G401 (cell line): ENCODE measurements around the gene SCFD2. TPM values are rescaled to one million over a fixed set of nuclear protein-coding genes. Genes with fewer than 3 reads are reported as not detected.

Source experiments
- DNase-seq: peaks from one replicate; pipeline ENCODE4 v3.0.0-alpha.2; 2015; ENCODE audit warnings: low spot score
- in situ Hi-C: cut with HindIII; loops from 2 replicates; pipeline ENCODE4 v1.10.0; 2016; ENCODE audit warnings: low sequenced_read_pairs, mixed read lengths
- total RNA-seq: library from RNA; depleted of rRNA; stranded (reverse); fragments of >200 nt; shearing (Covaris generic); gene quantifications from 2 replicates; pipeline ENCODE4 v1.2.3, GENCODE V29; 2014

Gene SCFD2
- total RNA-seq, 1 experiment from 2014 or later: 16.9 TPM

- no peak for DNase-seq
- in situ Hi-C loops: no loop called here
Measured at GRCh38 chr4:52936729-52937128, 429.1 kb downstream of the SCFD2 start.

DNA sequence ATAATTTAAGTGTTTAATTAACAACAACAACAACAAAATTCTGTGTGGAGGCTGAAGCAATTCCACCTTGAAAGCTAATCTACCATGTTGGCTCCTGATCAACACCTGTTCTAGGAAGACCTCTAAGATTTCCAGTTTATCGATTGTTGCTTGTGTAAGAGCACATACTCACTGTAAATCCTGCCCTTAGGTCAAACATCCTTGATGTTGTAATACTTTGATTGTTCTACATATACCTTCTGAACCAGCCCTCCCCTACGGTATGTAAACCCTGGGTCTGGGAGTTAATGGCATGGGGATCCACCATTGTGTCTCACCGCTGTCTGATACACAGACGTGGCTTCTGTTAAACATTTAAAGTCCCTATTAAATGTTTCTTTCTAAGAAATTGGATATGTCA is 430.5 kb downstream of the SCFD2 start:
- in situ Hi-C loops: no loop called here
- no peak for DNase-seq

- no peak for DNase-seq
- in situ Hi-C loops: no loop called here
Measured at GRCh38 chr4:52933738-52934137, 432.1 kb downstream of the SCFD2 start.

GRCh38 chr4:52932591-52933470 is 433.0 kb downstream of the SCFD2 start:
- in situ Hi-C loops: no loop called here
- no peak for DNase-seq

DNA sequence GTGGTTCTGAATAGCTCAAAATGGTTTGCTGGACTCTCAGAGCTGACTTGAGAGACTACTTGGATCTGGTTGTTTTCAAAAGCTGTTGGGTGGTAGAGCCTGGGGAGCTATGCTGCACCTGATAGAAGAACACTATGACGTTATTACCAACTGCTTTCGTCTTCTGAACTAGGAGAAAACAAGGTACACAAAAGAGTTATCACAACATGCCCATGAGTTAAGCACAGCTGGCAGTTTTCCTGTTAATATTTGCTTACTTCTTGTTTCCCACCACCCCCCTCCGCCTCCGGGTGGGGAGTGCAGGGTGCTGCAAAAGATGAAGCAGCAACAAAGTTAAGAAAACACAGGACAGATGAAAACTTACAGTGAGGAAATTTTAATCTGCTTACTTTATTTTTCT is 434.6 kb downstream of the SCFD2 start:
- DNase-seq: no peak
- in situ Hi-C loops: no loop called here

DNA sequence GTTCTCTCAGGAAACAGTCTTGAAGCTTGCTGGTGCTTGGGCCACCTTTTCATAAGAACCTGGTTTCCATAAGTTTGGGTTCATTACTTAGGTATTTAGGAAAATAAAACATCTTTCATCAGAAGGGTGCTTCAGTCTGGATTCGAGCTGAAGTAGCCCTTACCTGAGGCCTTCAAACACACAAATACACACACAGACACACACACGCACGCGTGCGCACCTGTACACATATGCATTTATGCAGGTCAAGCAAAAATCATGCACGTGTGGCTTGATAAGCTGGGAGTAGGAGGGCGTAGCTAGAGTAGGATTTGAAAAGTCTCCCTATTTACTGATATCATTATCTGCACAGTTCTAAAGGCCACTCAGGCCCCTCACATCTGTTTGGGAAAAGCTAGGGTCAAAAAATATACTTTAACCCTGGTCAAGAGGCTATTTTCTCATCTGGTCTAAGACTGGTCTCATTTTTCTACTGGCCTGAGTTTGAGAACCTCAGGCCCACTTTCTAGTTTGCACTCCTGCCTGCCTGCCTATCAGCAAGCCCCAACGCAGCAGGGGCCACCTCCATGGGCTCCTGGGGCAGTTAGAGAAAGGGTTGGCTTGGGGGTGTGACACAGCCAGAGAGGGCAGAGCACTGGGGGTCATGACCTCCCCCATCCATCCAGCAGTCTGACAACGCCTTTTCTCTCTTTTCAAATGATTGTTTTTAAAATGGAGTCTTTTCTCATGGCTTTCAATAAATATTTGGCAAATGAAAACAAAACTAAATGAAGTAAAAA is 439.5 kb downstream of the SCFD2 start:
- in situ Hi-C loops: no loop called here
- no peak for DNase-seq

- DNase-seq: no peak
- in situ Hi-C loops: no loop called here
Measured at GRCh38 chr4:52925531-52925968, 440.3 kb downstream of the SCFD2 start.

DNA sequence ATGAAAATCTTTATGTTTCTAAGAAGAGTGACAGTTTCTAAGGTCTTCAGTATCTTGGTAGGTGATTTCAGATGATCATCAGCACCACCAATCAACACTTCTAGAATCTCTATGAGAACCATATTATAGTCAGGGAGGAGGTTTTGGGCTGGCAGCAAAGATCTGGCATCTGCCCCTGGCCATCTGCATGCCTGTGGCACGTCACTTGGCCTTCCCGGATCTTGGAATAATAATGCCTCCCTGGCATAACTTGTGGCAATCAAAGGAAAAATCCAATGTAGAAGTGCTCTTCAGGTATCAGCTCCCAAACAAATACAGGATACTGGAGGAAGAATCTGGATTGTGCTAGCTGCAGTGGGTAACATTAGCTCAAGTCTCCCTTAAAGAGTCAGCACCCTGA is 446.4 kb downstream of the SCFD2 start:
- DNase-seq: peak; percentile 92
- in situ Hi-C loops: no loop called here

DNA sequence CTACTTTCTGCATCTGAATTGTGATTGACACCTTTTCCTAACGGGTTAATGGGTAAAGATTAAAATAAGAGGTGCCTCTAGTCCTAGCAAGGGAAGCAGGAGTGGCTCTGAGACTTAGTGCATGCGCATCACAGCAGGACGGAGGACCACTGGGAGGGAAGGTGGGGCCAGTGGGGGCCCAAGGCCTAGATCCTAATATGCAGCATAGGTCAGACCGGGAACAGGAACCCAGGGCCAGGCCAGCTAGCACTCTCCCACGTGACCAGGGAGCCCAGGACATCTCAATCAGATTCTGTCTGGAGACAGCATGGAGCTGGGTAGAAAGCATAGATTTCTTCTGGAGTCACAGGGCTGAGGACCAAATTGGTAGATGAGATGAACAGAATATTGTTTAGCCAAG is 448.0 kb downstream of the SCFD2 start:
- in situ Hi-C loops: no loop called here

GRCh38 chr4:52915730-52916300 is 450.0 kb downstream of the SCFD2 start:
- DNase-seq: no peak
- in situ Hi-C loops: no loop called here

More for the DNA sequence above, 448.0 kb downstream of the SCFD2 start:
- DNase-seq: no peak

DNA sequence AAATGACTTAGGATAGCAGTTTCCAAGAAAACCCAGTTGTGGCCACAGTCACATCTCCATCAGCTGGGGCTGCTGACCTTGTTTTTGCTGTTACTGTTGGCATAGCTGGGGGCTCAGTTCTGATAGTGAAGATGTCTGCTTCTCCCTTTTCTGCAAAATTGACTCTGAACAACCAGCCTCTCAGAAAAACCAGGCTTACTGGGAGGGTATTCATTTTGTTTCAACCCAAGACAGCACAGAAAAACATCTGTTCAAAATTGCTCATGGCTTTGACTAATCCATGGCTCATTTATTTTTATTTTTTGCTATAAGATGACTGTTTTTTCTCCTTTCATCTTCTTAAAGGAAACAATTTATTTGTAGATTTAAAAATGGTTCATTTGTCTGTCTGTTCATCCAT is 450.7 kb downstream of the SCFD2 start:
- no peak for DNase-seq
- in situ Hi-C loops: no loop called here

- in situ Hi-C loops: no loop called here
- peak; percentile 52 for DNase-seq
Measured at GRCh38 chr4:52914051-52914605, 451.7 kb downstream of the SCFD2 start.

DNA sequence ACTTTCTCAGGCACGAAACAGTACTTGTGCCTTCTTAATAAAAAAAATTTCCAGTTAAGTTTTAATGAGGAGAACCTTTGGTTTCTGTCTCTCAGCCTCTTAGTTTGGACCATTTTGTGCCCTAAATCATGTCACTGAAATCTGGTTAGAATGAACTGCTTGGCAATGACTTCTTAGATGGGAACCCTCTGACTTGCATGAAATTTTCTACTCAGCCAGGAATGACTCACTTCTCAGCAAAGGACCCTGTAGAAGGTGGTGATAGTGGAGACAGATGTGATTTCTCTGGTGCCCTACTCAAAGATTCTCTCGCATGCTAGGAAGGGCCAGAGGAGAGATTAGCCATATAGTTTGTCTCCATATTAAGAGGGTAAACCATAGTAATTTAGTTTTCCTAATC is 453.3 kb downstream of the SCFD2 start:
- DNase-seq: no peak
- in situ Hi-C loops: no loop called here

DNA sequence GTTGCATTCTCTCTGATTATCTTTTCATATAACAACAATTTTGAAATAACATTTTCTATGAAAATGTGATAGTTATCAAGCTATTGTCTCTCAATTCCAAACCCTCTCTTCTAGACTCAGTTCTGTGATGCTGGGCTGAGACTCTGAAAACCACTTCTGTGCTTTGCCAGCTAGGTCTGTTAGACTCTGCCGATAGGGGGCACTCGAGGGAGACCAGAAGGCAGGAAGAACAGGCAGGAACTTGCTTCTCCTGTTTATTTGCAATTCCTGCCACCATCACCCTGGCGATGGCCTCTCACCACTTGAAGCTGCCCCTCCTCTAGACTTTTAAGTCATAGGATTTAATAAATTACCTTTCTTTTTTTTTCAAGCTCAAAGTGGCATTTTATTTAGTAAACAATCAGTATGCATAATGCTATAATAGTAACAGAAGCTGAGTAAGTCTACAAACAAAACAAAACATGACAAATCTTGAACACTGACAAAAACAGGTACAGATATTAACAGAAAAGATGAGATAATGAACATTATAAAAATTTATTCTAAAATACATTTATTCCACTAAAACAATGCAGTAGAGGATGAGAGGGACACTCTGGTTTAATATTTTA is 454.1 kb downstream of the SCFD2 start:
- peak; percentile 61 for DNase-seq
- in situ Hi-C loops: no loop called here

- in situ Hi-C loops: no loop called here
- DNase-seq: no peak
Measured at GRCh38 chr4:52910115-52910514, 455.7 kb downstream of the SCFD2 start.

- no peak for DNase-seq
- in situ Hi-C loops: no loop called here
Measured at GRCh38 chr4:52907510-52907909, 458.4 kb downstream of the SCFD2 start.

- no peak for DNase-seq
- in situ Hi-C loops: no loop called here
Measured at GRCh38 chr4:52904421-52904820, 461.4 kb downstream of the SCFD2 start.

DNA sequence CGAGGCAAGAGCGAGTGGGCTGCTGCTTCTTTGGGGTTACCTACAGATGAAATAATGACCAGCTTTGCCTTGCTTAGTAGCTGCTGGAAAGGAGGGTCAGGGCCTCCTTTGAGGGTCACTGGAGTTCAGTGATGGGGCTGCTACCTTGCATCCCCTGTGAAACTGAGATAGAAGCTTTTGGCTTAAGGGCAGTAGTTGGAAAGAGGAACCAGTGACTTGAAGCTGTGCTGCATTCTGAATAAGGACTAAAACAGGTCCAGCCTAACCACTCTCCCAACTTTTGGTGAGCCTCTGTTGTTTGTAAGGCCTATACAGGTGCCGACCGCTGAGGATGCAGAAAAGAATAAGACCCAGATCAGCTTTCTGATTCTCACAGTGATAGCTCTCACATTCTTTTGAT is 462.6 kb downstream of the SCFD2 start:
- DNase-seq: no peak
- in situ Hi-C loops: no loop called here

- in situ Hi-C loops: no loop called here
Measured at GRCh38 chr4:52894443-52894842, 471.4 kb downstream of the SCFD2 start.

More at GRCh38 chr4:52894443-52894842, 471.4 kb downstream of the SCFD2 start:
- no peak for DNase-seq
